NCI-H748 (cell line): Measurements from ENCODE around the gene ADCY7.
"Not testable (repeated sequence)": the region's sequence is repeated elsewhere in the genome, so short reads cannot be mapped to it uniquely, and the experiment has no call there.

ENCODE experiments used
- DNase-seq: peaks from one replicate; lab custom pipeline; 2025; ENCODE audit not compliant: unreplicated experiment; lab: John Stamatoyannopoulos, UW

ADCY7 gene

DNA sequence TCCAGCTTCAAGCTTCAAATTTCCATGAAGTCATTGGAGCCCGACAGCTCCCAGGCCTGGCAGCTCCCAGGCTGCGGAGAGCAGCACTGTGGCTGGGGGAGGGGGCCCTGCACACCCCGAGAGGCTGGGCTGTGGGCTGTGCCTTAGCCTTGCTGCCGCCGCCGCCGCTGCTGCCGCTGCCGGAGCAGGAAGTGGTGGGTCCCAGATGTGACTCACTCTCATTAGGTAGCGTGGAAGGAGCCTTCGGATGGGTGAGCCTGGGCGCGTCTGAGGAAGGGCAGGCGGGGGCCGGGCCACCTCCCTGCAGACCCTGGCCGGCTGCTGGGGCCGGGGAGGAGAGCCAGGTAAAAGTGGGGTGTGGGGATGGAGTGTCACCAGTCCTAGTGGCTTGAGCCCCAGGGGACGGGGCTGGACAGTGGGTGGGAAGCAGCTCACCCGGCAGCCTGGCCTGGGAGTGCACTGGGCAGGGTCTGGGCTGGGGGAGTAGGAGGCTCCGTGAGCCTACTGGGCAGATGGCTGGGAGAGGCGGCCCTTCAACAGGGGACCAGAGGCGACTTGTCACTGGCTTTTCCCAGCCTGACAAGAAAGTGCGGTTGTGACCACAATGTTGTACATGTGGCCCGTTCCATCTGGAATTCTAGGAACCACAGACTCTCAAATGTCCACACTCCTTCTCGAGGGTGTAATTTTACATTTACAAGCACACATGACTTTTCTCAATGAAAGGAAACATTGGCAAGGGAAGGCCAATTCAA lies at the start of gene ADCY7:
ADCY7 (plus strand) TSS at position 215 of the 755 bp plus-strand sequence. CDS start 21,629 bp downstream, outside the sequence.
- DNase-seq: no peak

DNA sequence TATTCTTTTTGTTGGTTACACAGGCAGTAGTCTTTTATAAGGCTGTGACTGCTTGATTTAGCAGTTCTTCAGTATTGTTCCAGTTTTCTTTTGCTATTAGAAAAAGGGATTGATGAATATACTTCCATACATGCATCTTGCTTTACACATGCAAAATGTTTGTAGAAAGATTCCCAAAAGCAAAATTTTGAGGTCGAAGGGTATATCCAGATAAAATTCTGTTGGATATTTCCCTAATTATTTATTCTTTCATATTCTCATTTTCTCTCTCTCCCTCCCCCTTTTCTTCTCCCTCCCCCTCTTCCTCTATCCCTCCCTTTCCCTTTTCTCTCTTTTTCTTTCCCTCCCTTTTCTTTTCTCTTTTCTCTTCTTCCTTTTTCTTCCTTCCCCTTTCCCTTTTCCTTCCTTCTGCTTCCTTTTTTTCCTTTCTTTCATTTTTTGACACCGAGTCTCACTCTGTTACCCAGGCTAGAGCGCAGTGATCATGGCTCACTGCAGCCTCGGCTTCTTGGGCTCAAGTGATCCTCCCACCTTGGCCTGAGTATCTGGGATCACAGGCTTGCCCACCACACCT lies 46.9 kb upstream of the ADCY7 start:
- no peak for DNase-seq

DNA sequence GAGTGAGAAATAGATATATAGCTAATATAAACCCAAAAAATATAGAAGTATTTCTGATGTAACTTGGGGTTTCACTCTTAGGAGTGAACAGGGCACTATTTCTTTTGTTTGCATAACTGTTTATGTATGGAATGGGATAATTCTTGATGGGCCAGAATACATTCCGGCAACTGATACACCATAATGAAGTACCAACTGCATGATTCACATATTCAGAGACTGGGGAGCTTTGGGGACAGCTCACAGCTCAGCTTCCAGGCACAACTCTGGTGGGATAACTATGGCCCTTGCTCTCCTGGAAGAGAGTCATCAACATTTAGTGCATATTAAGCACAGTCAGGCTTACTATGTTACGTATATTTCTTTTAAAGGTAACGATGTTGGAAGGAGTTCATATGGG lies 42.1 kb upstream of the ADCY7 start:
- DNase-seq: no peak

DNA sequence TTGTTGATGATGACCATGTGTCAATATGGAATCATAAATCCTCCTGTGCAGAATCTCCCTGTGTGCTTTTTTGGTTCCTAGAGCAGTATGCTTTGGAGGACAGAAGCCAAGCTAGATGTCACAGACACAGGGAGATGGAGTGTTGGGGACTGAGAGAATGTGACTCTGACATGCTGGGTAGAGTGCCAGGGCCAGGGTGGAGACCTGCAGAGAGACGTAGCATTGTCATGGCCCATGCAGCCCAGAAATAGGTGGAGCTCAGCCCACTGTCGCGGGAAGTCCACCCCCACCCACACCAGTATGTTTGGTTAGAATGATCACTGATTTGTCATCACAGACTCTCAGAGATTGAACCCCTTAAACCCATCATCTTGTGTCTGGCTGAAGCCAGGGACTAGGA lies 39.2 kb upstream of the ADCY7 start:
- DNase-seq: no peak

DNA sequence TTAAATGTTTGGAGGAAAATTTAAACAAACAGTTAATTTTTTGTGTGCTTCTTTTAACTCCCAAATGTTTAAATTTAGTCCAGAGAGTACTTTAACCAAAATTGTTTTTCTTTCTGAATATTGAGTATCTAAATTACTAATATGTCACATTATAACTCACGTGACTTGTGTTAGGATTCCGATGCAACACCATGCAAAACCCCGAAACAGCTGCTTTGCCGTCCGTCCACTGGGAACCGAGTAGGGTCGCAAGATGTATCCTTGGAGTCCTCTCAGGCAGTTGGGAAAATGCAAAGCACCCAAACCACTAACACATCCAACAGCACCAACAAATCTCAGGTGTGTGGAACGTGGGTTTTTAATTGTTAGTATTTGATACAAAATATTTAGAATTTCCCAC lies 38.7 kb upstream of the ADCY7 start:
- DNase-seq: no peak

DNA sequence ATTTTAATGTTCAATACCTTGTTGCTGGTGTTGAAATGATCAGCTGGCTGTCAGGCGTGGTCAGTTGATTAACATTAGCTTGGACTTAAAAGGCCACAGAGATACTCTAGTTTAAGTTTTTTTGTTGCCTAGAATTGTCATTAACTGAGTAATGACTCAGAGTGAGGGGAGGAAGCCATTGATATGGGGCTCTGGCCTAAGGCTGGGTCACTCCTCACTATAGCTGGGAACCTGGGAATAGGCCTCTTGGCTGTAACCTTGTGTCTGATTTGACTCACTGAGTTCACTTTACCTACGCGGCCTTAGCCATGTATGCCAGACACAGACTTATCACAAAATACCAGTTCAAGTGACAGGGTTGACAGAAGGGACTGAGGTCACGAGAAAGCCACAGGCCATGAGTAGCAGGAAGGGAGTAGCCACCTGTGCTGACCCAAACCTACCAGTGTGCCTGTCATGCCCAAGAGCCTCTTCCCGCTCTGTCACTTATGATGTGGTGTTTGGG lies 37.9 kb upstream of the ADCY7 start:
- DNase-seq: no peak

DNA sequence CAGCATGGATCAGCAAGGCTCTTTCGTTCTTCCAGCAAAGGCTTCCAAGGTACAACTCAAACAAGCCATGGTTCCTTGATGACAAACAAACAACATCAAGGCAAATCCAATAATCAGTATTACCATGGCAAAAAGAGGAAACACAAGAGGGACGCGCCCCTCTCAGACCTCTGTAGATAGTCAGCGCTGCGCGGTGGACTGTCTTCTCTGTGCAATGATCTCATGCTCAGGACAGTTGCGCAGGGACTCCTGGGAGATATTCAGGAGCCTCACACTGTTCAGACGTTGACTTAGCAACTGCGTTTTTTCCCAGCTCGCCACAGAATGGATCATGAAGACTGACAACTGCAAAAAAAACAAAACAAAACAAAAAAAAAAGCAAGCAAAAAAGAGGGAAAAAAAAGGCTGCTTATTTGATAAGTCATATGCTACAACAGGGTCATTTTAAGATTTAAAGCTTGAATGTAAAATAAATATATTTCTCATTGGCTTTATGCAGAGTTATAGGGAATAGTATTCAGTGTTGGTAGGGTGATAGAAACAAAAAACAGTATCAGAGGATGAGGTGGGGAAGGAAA lies 37.1 kb upstream of the ADCY7 start:
- no peak for DNase-seq

DNA sequence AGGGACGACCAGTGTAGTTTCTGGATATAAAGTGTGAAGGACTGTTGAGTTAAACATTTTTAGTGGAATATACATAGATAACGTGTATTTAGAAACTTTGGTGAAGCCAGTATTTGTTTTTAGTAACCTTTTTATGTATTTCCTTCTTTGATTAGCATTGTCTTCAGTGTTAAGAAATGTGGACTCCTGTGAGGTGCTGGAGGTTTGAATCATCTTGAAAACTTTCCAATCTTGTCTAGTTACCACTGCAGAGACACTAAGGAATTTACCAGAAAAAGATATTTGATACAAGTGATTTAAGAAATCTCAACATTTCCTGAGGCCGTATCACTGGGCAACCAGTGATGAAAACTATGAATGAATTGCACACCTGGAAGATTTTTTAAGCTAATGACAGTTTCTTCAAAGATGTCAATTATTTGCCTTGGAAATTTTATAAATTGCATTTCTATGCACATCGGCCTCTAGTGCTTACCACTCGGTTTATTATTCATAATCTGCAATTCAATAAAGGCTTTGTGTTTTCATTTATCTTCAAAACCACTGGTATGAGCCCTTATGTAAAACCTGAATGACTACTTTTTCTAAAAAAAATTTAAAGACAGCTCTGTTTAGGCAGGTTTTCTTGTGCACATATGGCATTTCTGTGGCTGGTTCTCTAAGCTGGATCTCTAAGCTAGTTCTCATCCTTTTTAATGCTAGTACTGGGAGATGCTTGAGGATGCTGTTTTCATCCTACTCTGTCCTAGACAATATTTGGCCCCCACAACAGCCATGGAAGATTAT lies 31.4 kb upstream of the ADCY7 start:
- no peak for DNase-seq

DNA sequence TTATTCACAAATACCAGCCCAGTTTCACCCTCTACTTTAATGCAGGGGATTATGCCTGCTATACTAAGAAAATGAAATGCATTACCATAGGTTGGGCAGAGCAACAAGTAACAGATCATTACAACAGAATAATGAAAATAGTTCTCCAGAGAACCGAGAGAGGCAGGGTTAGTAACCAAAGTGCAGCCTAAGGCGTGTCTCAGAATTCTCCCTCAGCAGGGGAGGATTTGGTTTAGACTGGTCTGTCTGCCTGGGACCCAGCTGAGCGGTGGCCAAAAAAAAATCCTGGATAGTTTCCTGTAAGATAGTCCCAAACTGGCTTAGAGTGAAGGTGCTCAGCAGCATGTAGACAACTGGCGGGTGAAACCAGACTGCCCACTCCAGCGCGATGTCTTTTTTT lies 30.8 kb upstream of the ADCY7 start:
- no peak for DNase-seq

DNA sequence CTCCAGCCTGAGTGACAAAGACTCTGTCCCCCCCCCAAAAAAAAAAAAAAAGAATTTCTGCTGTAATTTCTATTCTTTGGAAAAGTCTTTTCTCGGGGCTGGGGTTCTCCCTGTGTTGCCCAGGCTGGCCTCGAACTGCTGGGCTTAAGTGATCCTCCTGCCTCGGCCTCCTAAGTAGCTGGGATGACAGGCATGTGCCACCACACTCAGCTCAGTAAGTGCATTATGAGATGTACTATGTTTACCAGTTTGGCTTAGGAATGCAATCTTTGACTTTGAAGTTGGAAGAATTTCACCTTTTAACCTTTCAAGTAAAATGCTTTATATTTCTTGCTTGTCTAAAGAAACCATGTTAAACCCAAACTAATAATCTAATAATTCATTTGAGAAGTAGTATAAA lies 28.0 kb upstream of the ADCY7 start:
- no peak for DNase-seq

DNA sequence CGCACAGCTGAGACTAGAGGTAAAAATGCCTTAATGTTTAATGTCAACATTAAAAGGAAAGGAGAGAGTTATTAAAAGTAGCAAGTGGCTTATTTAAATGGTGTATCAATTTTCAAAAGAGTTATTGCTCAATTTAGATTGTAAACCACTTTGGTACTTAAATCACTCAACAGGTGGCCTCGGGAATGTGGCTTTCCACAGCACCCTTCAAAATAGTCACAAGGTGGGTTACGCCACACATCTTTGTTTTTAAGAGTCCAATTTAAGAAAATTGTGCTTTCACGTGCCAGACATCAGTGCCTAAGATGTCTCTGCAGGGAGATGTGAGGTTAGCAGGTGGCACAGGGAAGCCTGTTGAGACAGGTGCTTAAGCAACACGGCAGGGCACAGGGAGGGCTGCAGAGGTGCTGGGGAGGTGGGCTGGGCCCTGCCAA lies 27.5 kb upstream of the ADCY7 start:
- no peak for DNase-seq

DNA sequence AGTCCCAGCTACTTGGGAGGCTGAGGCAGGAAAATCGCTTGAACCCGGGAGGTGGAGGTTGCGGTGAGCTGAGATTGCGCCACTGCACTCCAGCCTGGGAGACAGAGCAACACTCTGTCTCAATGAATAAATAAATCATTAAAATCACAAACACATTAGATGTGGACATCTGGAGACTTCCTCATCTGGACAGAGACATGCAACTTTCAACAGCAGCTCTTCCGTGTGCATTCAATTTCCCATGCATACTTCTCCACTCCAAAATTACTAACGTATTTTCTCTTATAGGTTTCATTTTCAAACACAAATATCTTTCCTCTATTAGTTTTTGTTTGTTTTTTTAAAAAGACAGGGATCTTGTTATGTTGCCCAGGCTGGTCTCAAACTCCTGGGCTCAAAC lies 23.3 kb upstream of the ADCY7 start:
- not testable (repeated sequence) for DNase-seq

DNA sequence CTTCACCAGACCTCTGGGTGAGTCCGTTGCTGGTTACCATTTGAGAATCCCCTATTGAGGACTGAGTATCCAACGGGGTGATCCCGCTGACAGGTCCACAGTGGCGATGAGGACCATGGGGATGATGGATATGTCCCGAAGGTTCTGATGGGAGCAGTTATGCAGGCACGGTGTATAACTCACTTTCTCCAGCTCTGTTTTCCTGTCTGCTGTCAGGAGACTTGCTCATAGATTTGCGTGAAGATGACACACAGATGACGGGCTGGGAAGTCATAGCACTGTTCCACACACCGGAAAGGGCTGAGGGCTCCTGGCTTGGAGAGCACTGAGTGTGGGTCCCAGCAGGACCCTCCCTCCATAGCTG lies 22.2 kb upstream of the ADCY7 start:
- no peak for DNase-seq

DNA sequence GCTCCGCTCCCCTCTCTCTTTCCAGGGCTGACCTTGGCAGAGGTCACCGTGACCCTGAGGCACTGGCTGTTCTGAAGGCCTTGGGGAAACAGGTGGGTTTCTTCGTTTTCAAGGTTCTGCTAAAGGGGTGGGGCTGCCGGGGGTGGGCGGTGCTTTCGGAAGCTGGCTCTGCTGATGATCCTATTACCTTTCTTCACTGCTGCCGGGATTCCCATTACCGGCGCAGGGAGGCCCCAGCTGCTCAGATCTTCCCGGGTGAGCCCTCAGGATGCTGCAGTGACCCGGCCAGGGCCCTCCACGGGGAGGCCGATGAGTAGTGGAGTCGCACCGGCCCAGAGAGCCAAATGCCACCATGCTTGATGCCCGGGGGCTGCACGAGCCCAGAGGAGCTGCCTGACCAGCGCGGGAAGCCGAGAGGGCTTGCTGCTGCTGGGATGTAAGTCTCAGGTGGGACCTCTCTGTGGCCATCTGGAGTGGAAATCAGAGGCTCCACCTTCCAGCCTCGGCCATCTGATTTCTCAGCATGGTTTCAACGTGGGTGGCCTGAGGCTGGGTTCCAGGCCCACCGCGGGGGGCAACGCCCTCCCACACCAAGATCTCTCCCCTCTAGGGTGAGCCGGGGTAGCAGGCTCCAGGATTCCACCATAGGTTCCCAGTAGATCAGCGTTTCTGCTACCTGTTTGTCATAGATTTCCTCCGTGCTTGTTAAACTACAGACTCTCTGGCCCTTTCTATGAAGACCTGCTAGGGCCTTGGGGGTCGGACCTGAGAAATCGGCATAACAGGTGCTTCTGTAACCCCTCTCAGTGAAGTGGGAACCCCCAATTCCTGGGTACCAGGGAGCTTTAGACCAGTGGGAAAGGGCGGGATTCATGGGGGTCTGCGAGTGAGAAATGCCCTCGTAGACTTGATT lies 21.6 kb upstream of the ADCY7 start:
- no peak for DNase-seq

DNA sequence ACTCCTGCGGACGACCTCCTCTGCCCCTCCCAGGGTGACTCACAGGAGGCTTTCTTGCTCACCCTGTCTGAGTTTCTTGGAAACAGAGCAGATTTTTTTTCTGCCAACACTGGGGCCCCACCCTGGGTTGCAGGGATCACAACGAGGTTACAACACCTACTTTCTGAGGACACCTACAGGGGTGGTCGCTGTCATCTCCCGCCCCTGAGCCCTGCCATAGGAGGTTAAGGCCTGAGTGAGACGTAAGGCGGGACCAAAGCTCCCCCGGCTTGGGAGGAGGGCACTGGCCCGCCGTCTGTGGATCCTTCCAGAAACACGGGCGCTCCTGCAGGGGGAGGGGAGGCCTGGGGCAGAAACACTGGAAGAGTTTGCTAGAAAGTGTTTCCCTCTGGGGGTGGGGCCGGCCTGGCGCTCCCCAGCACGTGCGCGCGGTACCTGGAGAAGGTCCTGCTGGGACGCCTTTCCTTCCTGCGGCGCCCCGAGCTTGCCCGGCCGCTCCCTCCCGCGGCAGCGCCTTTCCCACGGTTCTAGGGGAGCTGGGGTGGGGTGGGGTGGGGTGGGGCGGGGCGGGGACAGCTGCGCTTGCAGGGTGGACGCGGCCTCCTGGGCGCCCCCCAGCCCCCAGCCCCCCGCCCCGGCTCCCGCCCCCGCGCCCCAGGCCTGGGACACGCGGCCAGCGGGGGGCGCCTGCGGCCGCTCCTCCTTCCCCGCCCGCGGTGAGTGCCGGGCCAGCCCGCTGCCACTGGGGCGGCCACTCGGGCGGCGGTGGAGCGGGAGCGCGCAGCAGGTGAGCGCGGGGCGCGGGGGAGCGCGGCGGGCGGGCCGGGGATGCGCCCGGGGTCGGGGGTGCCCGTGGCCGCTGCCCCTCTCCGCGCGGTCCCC lies 20.7 kb upstream of the ADCY7 start:
- peak; percentile 32 for DNase-seq

DNA sequence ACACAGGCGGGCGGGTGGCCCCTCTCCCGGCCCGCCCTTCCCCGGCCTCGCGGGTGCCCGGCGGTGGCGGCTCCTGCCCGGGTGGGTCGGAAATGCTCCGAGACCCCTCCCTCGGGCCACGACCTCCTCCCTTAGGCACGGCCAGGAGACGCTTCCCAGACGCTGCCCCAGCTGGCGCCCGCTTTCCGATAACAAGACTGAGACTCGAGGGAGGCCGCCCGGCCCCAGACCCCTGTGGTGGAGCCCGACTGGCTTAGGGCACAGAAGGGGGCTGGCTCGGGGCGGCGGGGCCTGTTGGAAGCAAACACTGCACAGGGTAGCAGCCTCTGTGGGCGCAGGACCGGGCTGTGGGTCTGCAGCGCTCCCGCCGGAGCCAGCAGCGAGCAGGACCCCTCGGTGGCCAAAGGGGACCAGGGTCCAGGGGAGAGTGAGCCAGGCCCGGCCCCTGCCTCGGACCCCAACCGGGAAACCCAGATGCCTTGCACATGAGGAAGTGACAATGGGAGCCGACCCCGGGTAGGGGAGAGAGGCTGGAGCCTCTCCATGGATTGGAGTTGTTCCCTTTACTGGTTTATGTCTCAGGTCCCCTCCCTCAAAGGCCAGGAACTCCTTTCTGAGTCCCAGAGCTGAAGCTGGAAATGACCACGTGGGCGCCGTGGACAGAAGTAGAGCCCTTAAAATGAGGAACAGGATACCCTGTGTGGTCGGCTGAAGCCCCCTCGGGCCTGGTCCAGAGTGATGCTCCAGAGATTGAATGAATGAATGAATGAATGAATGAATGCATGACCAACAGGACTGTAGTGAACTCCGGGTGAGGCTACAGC lies 19.8 kb upstream of the ADCY7 start:
- DNase-seq: no peak

DNA sequence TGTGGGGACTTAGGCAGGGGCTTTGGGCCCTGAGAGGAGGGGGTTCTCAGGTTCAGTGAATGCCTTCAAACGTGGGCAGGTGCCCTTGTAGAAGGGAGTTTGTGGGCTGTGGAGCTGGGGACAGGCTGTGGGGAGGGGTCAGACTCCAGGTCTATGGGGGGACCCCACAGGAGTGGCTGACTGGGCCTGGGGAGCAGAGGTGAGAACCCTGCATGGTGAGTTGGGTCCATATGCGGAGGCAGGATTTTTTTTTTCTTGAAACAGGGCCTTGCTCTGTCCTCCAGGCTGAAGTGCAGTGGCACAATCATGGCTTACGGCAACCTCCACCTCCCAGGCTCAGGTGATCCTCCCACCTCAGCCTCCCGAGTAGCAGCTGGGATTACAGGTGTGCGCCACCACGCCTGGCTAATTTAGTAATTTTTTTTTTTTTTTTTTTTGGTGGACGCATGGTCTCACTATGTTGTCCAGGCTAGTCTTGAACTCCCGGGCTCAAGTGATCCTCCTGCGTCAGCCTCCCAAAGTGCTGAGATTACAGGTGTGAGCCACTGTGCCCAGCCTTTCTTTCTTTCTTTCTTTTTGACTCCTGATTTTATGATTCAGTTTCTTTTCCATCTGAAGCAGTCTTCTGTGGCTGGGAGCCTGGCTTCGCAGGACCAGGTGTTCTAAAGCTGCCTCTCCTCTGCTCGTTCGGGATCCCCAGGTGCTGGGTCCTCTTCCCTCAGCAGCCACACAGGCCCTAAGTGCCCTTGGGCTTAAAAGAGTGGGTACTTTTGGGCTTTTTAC lies 19.0 kb upstream of the ADCY7 start:
- no peak for DNase-seq
